Skeletal muscle tissue (tissue), 4 donors: ENCODE measurements around the gene EGFR. TPM values are rescaled to one million over a fixed set of nuclear protein-coding genes. Genes with fewer than 3 reads are reported as not detected.

ENCODE experiments used
- H3K27ac ChIP-seq: one replicate; pipeline ENCODE4 v1.7.0; 2013; ENCODE audit warnings: mild to moderate bottlenecking, low read depth, low read length, inconsistent platforms
- H3K27me3 ChIP-seq, 3 donors: one replicate each; pipeline ENCODE4 v1.7.0; 2013; ENCODE audit warnings: low read length in 3 of 3; ENCODE audit not compliant: control insufficient read depth in 3 of 3, insufficient read depth in 3 of 3
- H3K36me3 ChIP-seq, 3 donors: one replicate each; pipeline ENCODE4 v1.7.0; 2013; ENCODE audit warnings: low read length in 3 of 3; ENCODE audit not compliant: control insufficient read depth in 3 of 3, insufficient read depth in 3 of 3
- H3K4me1 ChIP-seq, 3 donors: one replicate each; pipeline ENCODE4 v1.7.0; 2013; ENCODE audit warnings: low read length in 3 of 3, mild to moderate bottlenecking in 3 of 3; ENCODE audit not compliant: control insufficient read depth in 3 of 3, insufficient read depth in 3 of 3
- H3K4me3 ChIP-seq, 3 donors: one replicate each; pipeline ENCODE4 v1.7.0; 2013; ENCODE audit warnings: low read length in 3 of 3
- H3K9ac ChIP-seq, 3 donors: one replicate each; pipeline ENCODE4 v1.7.0; 2013; ENCODE audit warnings: low read length in 3 of 3, mild to moderate bottlenecking in 3 of 3, moderate library complexity in 2 of 3, low read depth in 1 of 3
- H3K9me3 ChIP-seq, 3 donors: one replicate each; pipeline ENCODE4 v1.7.0; 2013; ENCODE audit warnings: low read length in 3 of 3; ENCODE audit not compliant: control insufficient read depth in 3 of 3
- total RNA-seq: library from RNA; depleted of rRNA; stranded (reverse); fragments of >200 nt; gene quantifications from one replicate; pipeline ENCODE4 v1.2.3, GENCODE V29; 2014
- donor health status: Osteomylitis.

Gene EGFR
- total RNA-seq, 1 donor from 2014 or later: 17.7 TPM

DNA sequence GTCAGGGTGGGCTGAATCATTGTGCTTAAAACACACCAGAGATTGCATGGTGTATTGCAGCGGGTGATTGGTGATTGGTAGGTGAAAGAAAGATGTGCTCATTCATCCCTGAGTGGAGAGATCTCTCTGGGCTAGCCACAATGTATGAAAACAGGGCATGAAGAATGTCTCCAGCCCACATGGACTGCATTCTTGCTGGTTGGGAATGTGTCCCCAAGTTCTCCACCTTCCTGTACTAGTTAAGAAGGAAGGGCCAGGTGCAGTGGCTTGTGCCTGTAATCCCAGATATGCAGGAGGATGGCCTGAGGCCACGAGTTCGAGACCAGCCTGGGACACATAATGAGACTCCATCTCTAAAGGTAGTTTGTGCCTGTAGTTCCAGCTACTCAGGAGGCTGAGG, 232.5 kb downstream of the EGFR start:
- no peak overlapping the region for H3K27ac ChIP-seq
- H3K9ac ChIP-seq: no peak overlapping the region
- H3K4me1 ChIP-seq: peaks cover 14 to 18% (median 17%) of the 10 kb centered on the region in 3 donors
- H3K4me3 ChIP-seq: no peak overlapping the region
- no peaks in the 10 kb centered on the region for H3K36me3 ChIP-seq
- H3K9me3 ChIP-seq: no peaks in the 10 kb centered on the region
- H3K27me3 ChIP-seq: peaks cover 7 to 12% (median 11%) of the 10 kb centered on the region in 3 donors

DNA sequence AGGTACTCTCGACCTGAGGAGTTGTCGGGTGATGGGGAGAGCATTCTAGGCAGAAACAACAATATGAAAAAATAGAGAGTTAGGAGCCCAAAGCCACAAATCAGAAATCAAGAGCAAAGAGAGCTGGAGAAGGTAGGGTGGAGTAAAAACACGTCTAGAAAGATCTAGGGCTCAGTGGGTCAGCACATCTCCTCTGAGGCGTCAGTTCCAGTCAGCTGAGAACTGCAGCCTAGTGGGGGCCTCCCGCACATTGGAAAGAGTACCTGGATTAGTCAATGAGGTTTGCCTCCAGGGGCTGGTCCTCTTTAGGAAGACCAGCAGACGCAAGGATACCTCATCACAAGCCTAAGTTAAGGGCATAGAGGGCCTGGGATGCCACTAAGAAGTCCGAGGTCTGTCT, 233.1 kb downstream of the EGFR start:
- Histone ChIP-seq H3K9ac (no peak overlapping the region), H3K9me3 (no peaks in the 10 kb centered on the region), H3K27ac (no peak overlapping the region), H3K27me3 (peaks cover 8 to 12% (median 11%) of the 10 kb centered on the region in 3 donors), H3K4me3 (no peak overlapping the region), H3K4me1 (peaks cover 14 to 18% (median 17%) of the 10 kb centered on the region in 3 donors), H3K36me3 (no peaks in the 10 kb centered on the region)

DNA sequence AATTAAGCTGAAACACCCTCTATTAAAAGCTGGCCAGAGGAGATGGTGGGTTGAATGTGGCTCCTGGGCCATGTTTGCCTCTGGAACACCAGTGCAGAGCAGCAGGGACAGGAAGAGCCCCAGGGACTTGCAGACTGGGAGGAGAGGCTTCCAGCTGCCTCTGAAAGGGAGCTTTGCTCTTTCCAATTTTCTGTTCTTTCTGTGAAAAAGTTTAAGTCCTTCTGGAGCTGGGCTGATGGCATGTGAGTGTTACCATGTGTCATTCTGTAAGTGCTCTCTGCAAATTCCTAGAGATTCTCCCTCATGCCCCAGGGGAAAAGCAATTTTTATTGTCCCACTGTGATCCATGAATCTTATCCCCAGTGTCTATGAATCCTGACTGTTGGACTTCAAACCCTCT, 233.6 kb downstream of the EGFR start:
- Histone ChIP-seq H3K27ac (no peak overlapping the region), H3K9me3 (no peaks in the 10 kb centered on the region), H3K9ac (no peak overlapping the region), H3K36me3 (no peaks in the 10 kb centered on the region), H3K4me1 (peaks cover 14 to 18% (median 17%) of the 10 kb centered on the region in 3 donors), H3K4me3 (no peak overlapping the region), H3K27me3 (peaks cover 8 to 12% (median 11%) of the 10 kb centered on the region in 3 donors)

- Histone ChIP-seq H3K36me3 (no peaks in the 10 kb centered on the region), H3K27ac (no peak overlapping the region), H3K4me3 (no peak overlapping the region), H3K27me3 (peaks cover 8 to 12% (median 11%) of the 10 kb centered on the region in 3 donors), H3K9me3 (no peaks in the 10 kb centered on the region), H3K4me1 (peaks cover 14 to 18% (median 17%) of the 10 kb centered on the region in 3 donors), H3K9ac (no peak overlapping the region)
Observed at GRCh38 chr7:55253188-55253587, 234.4 kb downstream of the EGFR start.

GRCh38 chr7:55254242-55254595, 235.4 kb downstream of the EGFR start:
- peak overlapping the region; percentile 51 to 86 (median 63) for H3K4me3 ChIP-seq
- H3K9ac ChIP-seq: peak overlapping the region in 2 of 3 donors; percentile 32 to 64
- H3K4me1 ChIP-seq: peaks cover 14 to 18% (median 17%) of the 10 kb centered on the region in 3 donors
- H3K27me3 ChIP-seq: peaks cover 11 to 13% (median 12%) of the 10 kb centered on the region in 3 donors
- no peaks in the 10 kb centered on the region for H3K9me3 ChIP-seq
- H3K36me3 ChIP-seq: no peaks in the 10 kb centered on the region
- H3K27ac ChIP-seq: no peak overlapping the region

DNA sequence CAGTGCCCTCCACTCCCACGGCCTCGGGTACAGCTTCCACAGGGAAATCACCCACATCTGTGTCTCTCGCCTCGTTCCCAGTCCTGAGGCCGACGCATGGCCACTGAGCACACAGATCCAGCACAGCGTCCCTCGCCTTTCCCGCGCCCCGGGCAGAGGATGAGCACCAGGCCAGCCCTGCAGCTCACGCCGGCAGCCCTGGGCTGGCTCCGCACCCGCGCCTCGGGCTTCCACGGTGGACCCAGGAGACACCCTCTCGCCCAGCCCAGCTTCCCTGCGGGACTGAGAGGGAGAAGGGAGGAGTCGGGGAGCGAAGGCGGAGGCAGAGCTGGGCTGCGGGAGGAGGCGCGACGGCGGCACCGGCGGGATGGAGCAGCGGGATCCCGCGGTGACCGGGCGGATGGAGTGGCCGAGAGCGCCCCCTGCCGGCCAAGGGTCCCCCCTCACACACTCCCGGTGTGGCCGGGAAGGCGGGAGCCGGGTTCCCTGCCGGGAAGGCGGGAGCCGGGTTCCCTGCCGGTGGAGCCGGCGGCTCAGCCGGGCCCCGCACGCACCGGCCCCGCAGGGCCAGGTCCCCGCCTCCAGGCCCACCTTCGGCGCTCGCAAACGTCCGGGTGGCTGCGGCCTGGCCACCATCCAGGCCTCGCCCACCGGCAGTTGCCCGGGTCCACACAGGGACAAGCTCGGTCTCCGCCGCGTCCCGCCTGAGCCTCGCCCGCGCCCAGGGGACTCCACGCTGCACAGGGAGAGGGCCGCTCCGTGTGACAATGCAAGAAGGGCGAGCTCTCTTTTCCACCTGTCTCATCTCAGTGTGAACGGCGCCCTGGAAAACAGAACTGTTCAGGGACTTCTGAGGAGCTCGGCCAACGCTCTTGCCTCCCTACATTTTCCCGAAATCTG, 236.0 kb downstream of the EGFR start:
- Histone ChIP-seq H3K27me3 (peaks cover 11 to 13% (median 12%) of the 10 kb centered on the region in 3 donors), H3K36me3 (no peaks in the 10 kb centered on the region), H3K9ac (peak overlapping the region; percentile 44 to 77 (median 75)), H3K4me1 (peaks cover 14 to 18% (median 17%) of the 10 kb centered on the region in 3 donors), H3K4me3 (peak overlapping the region; percentile 76 to 86 (median 76)), H3K27ac (no peak overlapping the region), H3K9me3 (no peaks in the 10 kb centered on the region)

- peaks cover 11 to 13% (median 12%) of the 10 kb centered on the region in 3 donors for H3K27me3 ChIP-seq
- peaks cover 14 to 18% (median 17%) of the 10 kb centered on the region in 3 donors for H3K4me1 ChIP-seq
Observed at GRCh38 chr7:55255496-55256445, 237.0 kb downstream of the EGFR start.

GRCh38 chr7:55258631-55259030, 239.8 kb downstream of the EGFR start:
- no peak overlapping the region for H3K9ac ChIP-seq
- H3K27ac ChIP-seq: no peak overlapping the region
- H3K36me3 ChIP-seq: no peaks in the 10 kb centered on the region
- no peak overlapping the region for H3K4me3 ChIP-seq
- H3K9me3 ChIP-seq: no peaks in the 10 kb centered on the region
- H3K4me1 ChIP-seq: peaks cover 14 to 18% (median 17%) of the 10 kb centered on the region in 3 donors
- peaks cover 10 to 13% (median 12%) of the 10 kb centered on the region in 3 donors for H3K27me3 ChIP-seq

More at GRCh38 chr7:55255496-55256445, 237.0 kb downstream of the EGFR start:
- Histone ChIP-seq H3K9ac (peak overlapping the region; percentile 44 to 77 (median 75)), H3K27ac (no peak overlapping the region), H3K4me3 (peak overlapping the region; percentile 76 to 86 (median 76)), H3K36me3 (no peaks in the 10 kb centered on the region), H3K9me3 (no peaks in the 10 kb centered on the region)

GRCh38 chr7:55260171-55260570, 241.4 kb downstream of the EGFR start:
- H3K27me3 ChIP-seq: peaks cover 0 to 7% (median 6%) of the 10 kb centered on the region in 3 donors
- no peak overlapping the region for H3K9ac ChIP-seq
- H3K9me3 ChIP-seq: no peaks in the 10 kb centered on the region
- H3K36me3 ChIP-seq: no peaks in the 10 kb centered on the region
- no peak overlapping the region for H3K4me3 ChIP-seq
- H3K4me1 ChIP-seq: peaks cover 6 to 9% (median 8%) of the 10 kb centered on the region in 3 donors
- H3K27ac ChIP-seq: no peak overlapping the region
